HCT116 (cell line): ENCODE data around the gene SLC8A2. TPM values are rescaled to one million over a fixed set of nuclear protein-coding genes. Genes with fewer than 3 reads are reported as not detected.

ENCODE experiments used
- ATAC-seq: fragments of 200-7000 bp; cut with Tn5 transposase; 2 replicates; pipeline ENCODE4 v1.9.1; 2020; ENCODE audit warnings: mild to moderate bottlenecking, moderate library complexity
- BruUV-seq: library from RNA; stranded (reverse); fragments of 400-500 nt; replicated peaks from 2 replicates; lab custom pipeline; 2021; lab: Mats Ljungman, UMichigan
- CTCF ChIA-PET: fragments of 300-600 bp; sonication (Branson Sonifier 250); formaldehyde crosslinking; loops from one replicate; lab custom pipeline; 2021; ENCODE audit warnings: antibody characterized with exemption; lab: Charles Lee
- POLR2A ChIA-PET: fragments of 300-600, 350-600 bp; sonication (Branson Sonifier 250); formaldehyde crosslinking; loops from one replicate; lab custom pipeline; 2021; ENCODE audit warnings: antibody characterized with exemption; lab: Charles Lee
- RAD21 ChIA-PET, 2 experiments: fragments of 300-600 bp; sonication (Branson Sonifier 250); formaldehyde crosslinking; loops; one replicate each; lab custom pipeline; 2023; ENCODE audit warnings: low total read pairs in 2 of 2; ENCODE audit not compliant: uncharacterized antibody in 2 of 2, unreplicated experiment in 2 of 2, low non-redundant PET in 1 of 2; lab: Charles Lee
- DNase-seq: peaks from one replicate; pipeline ENCODE4 v3.0.0-alpha.2; 2010; ENCODE audit warnings: low read depth, low spot score
- H2AFZ ChIP-seq: fragments of 200-600 bp; shearing (Covaris generic), sonication (generic); 2 replicates; pipeline ENCODE4 v1.6.1; 2017; ENCODE audit warnings: low read depth, mixed run types, mixed read lengths, antibody characterized with exemption, low read length; ENCODE audit not compliant: poor library complexity, severe bottlenecking
- H3K27ac ChIP-seq: 2 replicates; pipeline ENCODE4 v1.5.1; 2012; ENCODE audit warnings: low read depth, low read length
- H3K27me3 ChIP-seq: fragments of 200-600 bp; sonication (generic); 2 replicates; pipeline ENCODE4 v1.6.1; 2016; ENCODE audit warnings: mixed run types, low read length, mixed read lengths; ENCODE audit not compliant: insufficient read depth
- H3K36me3 ChIP-seq, 2 experiments: fragments of 200-500 bp in 1 of 2; fragments of 200-600 bp in 1 of 2; sonication (Bioruptor generic) in 1 of 2; sonication (generic) in 1 of 2; 2 replicates each; pipeline versions ENCODE4 v1.5.1 to v1.6.1; 2014 to 2016; ENCODE audit warnings: low read length in 2 of 2, inconsistent platforms in 1 of 2, mixed read lengths in 1 of 2, mixed run types in 1 of 2; ENCODE audit not compliant: insufficient read depth in 2 of 2, control insufficient read depth in 1 of 2
- H3K4me1 ChIP-seq, 2 experiments: fragments of 200-600 bp in 1 of 2; sonication (generic) in 1 of 2; 2 replicates each; pipeline versions ENCODE4 v1.5.1 to v1.6.1; 2012 to 2017; ENCODE audit warnings: low read length in 2 of 2, inconsistent platforms in 1 of 2, mild to moderate bottlenecking in 1 of 2, mixed read lengths in 1 of 2, mixed run types in 1 of 2, moderate library complexity in 1 of 2; ENCODE audit not compliant: insufficient read depth in 2 of 2, control insufficient read depth in 1 of 2
- H3K4me2 ChIP-seq: fragments of 200-600 bp; sonication (generic); 2 replicates; pipeline ENCODE4 v1.6.1; 2017; ENCODE audit warnings: mixed run types, low read length, mixed read lengths
- H3K4me3 ChIP-seq, 2 experiments: fragments of 200-600 bp in 1 of 2; sonication (generic) in 1 of 2; replicated peaks in 1 of 2; 2 replicates each; pipeline ENCODE4 v1.5.1; 2011 to 2016; ENCODE audit warnings: low read length in 2 of 2, control low read depth in 1 of 2, low read depth in 1 of 2, mild to moderate bottlenecking in 1 of 2, mixed read lengths in 1 of 2, mixed run types in 1 of 2
- H3K79me2 ChIP-seq: fragments of 200-600 bp; sonication (generic); 2 replicates; pipeline ENCODE4 v1.6.1; 2017; ENCODE audit warnings: mild to moderate bottlenecking, mixed run types, low read length, moderate library complexity, mixed read lengths; ENCODE audit not compliant: insufficient read depth
- H3K9ac ChIP-seq: fragments of 200-600 bp; sonication (generic); 2 replicates; pipeline ENCODE4 v1.6.1; 2016; ENCODE audit warnings: low read length, mixed read lengths
- H3K9me2 ChIP-seq: fragments of 200-600 bp; sonication (generic), shearing (Covaris generic); 2 replicates; pipeline ENCODE4 v1.6.1; 2017; ENCODE audit warnings: mixed run types, mild to moderate bottlenecking, moderate library complexity; ENCODE audit not compliant: insufficient read depth
- H3K9me3 ChIP-seq, 2 experiments: fragments of 200-500 bp in 1 of 2; fragments of 200-600 bp in 1 of 2; sonication (Bioruptor generic) in 1 of 2; sonication (generic) in 1 of 2; 2 replicates each; pipeline ENCODE4 v1.6.1; 2014 to 2017; ENCODE audit warnings: low read length in 2 of 2, mixed read lengths in 2 of 2, inconsistent platforms in 1 of 2, low read depth in 1 of 2, mild to moderate bottlenecking in 1 of 2, mixed run types in 1 of 2, moderate library complexity in 1 of 2; ENCODE audit not compliant: control insufficient read depth in 1 of 2, insufficient read depth in 1 of 2
- H4K20me1 ChIP-seq: fragments of 200-600 bp; sonication (generic), shearing (Covaris generic); 2 replicates; pipeline ENCODE4 v1.6.1; 2017; ENCODE audit warnings: mixed run types, mild to moderate bottlenecking, moderate library complexity; ENCODE audit not compliant: insufficient read depth
- EGR1 ChIP-seq: IDR thresholded peaks from 2 replicates; pipeline ENCODE4 v1.6.1; 2012; ENCODE audit warnings: low read depth
- EZH2phosphoT487 ChIP-seq: fragments of 200-600 bp; IDR thresholded peaks from 2 replicates; pipeline ENCODE4 v1.6.1; 2018; ENCODE audit warnings: antibody characterized with exemption, borderline replicate concordance
- ZNF274 ChIP-seq: fragments of 200-500 bp; sonication (Bioruptor generic); IDR thresholded peaks from 2 replicates; pipeline ENCODE4 v1.6.1; 2014; ENCODE audit warnings: mild to moderate bottlenecking, low read depth, low read length, inconsistent platforms
- intact Hi-C: fragments of 100-400 bp; cut with micrococcal nuclease; formaldehyde crosslinking; loops from 2 replicates; pipeline ENCODE4 v1.10.0; 2022
- total RNA-seq: library from RNA; stranded (reverse); gene quantifications from one replicate; pipeline ENCODE4 v1.2.1, GENCODE V29; 2021; ENCODE audit not compliant: unreplicated experiment
- TF ChIP-seq, protein P1 (sequence below), 3 experiments: fragments of 200-600 bp in 1 of 3; sonication (generic) in 1 of 3; IDR thresholded peaks in 2 of 3; conservative IDR thresholded peaks in 1 of 3; 2 replicates each; pipeline ENCODE4 v1.5.1; 2012 to 2017; ENCODE audit warnings: low read depth in 2 of 3, low read length in 2 of 3, antibody characterized with exemption in 1 of 3, borderline replicate concordance in 1 of 3, control low read depth in 1 of 3, mild to moderate bottlenecking in 1 of 3, mixed read lengths in 1 of 3, mixed run types in 1 of 3, moderate library complexity in 1 of 3; ENCODE audit not compliant: insufficient read depth in 1 of 3
- TF ChIP-seq, protein P2 (sequence below): IDR thresholded peaks from 2 replicates; pipeline ENCODE4 v1.6.1; 2012

The SLC8A2 gene
- total RNA-seq, 1 experiment from 2014 or later = 0.98 TPM

DNA sequence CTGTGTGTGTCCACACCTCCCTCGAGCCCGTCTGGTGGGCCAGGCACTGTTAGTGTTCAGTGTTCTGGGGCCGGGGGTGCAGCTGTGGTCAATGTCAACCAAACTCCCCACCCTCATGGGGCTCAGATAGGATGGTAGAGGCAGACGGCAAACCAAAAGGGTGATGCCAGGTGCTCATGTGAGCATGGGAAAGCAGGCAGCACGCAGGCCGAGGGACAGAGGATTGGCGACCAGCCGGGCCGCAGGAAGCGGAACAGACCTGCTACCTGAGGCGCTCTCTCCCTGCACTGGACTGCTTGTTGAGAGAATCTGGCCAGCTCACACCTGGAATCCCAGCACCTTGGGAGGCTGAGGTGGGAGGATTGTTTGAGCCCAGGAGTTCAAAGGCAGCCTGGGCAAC lies 93.4 kb downstream of the SLC8A2 start:
- ATAC-seq = no peak
- TF ChIP-seq, protein P1, sequence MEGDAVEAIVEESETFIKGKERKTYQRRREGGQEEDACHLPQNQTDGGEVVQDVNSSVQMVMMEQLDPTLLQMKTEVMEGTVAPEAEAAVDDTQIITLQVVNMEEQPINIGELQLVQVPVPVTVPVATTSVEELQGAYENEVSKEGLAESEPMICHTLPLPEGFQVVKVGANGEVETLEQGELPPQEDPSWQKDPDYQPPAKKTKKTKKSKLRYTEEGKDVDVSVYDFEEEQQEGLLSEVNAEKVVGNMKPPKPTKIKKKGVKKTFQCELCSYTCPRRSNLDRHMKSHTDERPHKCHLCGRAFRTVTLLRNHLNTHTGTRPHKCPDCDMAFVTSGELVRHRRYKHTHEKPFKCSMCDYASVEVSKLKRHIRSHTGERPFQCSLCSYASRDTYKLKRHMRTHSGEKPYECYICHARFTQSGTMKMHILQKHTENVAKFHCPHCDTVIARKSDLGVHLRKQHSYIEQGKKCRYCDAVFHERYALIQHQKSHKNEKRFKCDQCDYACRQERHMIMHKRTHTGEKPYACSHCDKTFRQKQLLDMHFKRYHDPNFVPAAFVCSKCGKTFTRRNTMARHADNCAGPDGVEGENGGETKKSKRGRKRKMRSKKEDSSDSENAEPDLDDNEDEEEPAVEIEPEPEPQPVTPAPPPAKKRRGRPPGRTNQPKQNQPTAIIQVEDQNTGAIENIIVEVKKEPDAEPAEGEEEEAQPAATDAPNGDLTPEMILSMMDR (IDR thresholded peaks at IDR 0.05 in 2 of 3, conservative IDR thresholded peaks at IDR 0.05 in 1 of 3; ENCODE audit: borderline replicate concordance in 1 of 3, insufficient read depth in 1 of 3, low read depth in 2 of 3, low read length in 2 of 3) = no peak
- TF ChIP-seq ZNF274 = no peak
- TF ChIP-seq, protein P2, sequence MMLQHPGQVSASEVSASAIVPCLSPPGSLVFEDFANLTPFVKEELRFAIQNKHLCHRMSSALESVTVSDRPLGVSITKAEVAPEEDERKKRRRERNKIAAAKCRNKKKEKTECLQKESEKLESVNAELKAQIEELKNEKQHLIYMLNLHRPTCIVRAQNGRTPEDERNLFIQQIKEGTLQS = no peak
- TF ChIP-seq EZH2phosphoT487 = no peak
- TF ChIP-seq EGR1 = no peak
- TF ChIP-seq, all 23 proteins: peak for 0
- no TSS peak for BruUV-seq
- H3K79me2 ChIP-seq = no peaks in the 10 kb centered on the region
- H4K20me1 ChIP-seq = no peaks in the 10 kb centered on the region
- no peak overlapping the region for H3K4me3 ChIP-seq
- RAD21 ChIA-PET = no interaction called here
- no peak overlapping the region for H3K27ac ChIP-seq
- no peaks in the 10 kb centered on the region for H3K9me2 ChIP-seq
- no peak overlapping the region for H3K9ac ChIP-seq
- POLR2A ChIA-PET = no interaction called here
- intact Hi-C loops = no loop called here
- no peak for DNase-seq
- no peak overlapping the region for H2AFZ ChIP-seq
- H3K4me2 ChIP-seq = no peak overlapping the region
- CTCF ChIA-PET = no interaction called here
- no peaks in the 10 kb centered on the region for H3K9me3 ChIP-seq
- H3K27me3 ChIP-seq = no peaks in the 10 kb centered on the region
- 0 out of 4 replicates have a peak, but pooled peaks cover 0 to under 1% of the 10 kb centered on the region in 2 experiments for H3K4me1 ChIP-seq
- peaks cover 19 to 49% of the 10 kb centered on the region in 2 experiments; a peak in 3 of 4 replicates for H3K36me3 ChIP-seq

Other genes starting within 250 kb of the SLC8A2 start
- gene BBC3, start 240.7 kb downstream of the SLC8A2 start, total RNA-seq = 45.0 TPM
- gene CCDC9, start 215.4 kb downstream of the SLC8A2 start, total RNA-seq = 40.6 TPM
- 22.9 TPM for gene INAFM1, start 197.0 kb downstream of the SLC8A2 start, total RNA-seq
- gene C5AR1, start 162.0 kb downstream of the SLC8A2 start, total RNA-seq = 6.5 TPM
- gene C5AR2, start 139.7 kb downstream of the SLC8A2 start, total RNA-seq = 0.12 TPM
- 30.5 TPM for gene DHX34, start 122.6 kb downstream of the SLC8A2 start, total RNA-seq
- 35.8 TPM for gene MEIS3, start 52.4 kb downstream of the SLC8A2 start, total RNA-seq
- gene KPTN, start 12.3 kb upstream of the SLC8A2 start, total RNA-seq = 23.8 TPM
- gene NAPA, start 43.2 kb upstream of the SLC8A2 start, total RNA-seq = 58.8 TPM
- not detected for gene ZNF541, start 101.3 kb upstream of the SLC8A2 start, total RNA-seq
- 11.3 TPM for gene BICRA, start 137.2 kb upstream of the SLC8A2 start, total RNA-seq
- 60.5 TPM for gene EHD2, start 241.5 kb upstream of the SLC8A2 start, total RNA-seq